ENCODE results near the gene ACKR4. TPM values are rescaled to one million over a fixed set of nuclear protein-coding genes. Genes with fewer than 3 reads are reported as not detected.

The ACKR4 gene
- total RNA-seq, 1 experiment from 2014 or later = not detected

GRCh38 chr3:132625613-132626012, 28.5 kb downstream of the ACKR4 start:
- Mint-ChIP-seq H3K36me3 (peaks cover 2% of the 10 kb centered on the region; the same call in 1 of the 2 replicates), H3K27ac (peak overlapping the region; percentile 89), H3K4me1 (peaks cover 24% of the 10 kb centered on the region), H3K27me3 (ENCODE audit: low read depth) (no peaks in the 10 kb centered on the region), H3K4me3 (no peak overlapping the region), H3K9me3 (no peaks in the 10 kb centered on the region)
- ATAC-seq (no peak), DNase-seq (ENCODE audit: low spot score) (no peak)
- ChIA-PET POLR2A (no interaction called here), CTCF (interaction anchor here (2.1 kb wide), 1 partner anchor 16 kb away, joined by 8 read pairs; no protein-coding TSS in a partner anchor)
- no peak for TF ChIP-seq GTF2I (CRISPR knock-in tag; conservative IDR thresholded peaks at IDR 0.05)
- no peak for TF ChIP-seq ZNF423 (CRISPR knock-in tag; IDR thresholded peaks at IDR 0.05)

GRCh38 chr3:132626955-132627354, 29.9 kb downstream of the ACKR4 start:
- POLR2A ChIA-PET = no interaction called here
- Mint-ChIP-seq H3K4me1 (peaks cover 24% of the 10 kb centered on the region), H3K27me3 (ENCODE audit: low read depth) (no peaks in the 10 kb centered on the region), H3K36me3 (peaks cover 2% of the 10 kb centered on the region; the same call in 1 of the 2 replicates), H3K9me3 (no peaks in the 10 kb centered on the region), H3K27ac (peak overlapping the region; percentile 89), H3K4me3 (no peak overlapping the region)
- CTCF ChIA-PET = interaction anchor here (2.1 kb wide), 1 partner anchor 15 kb away, joined by 8 read pairs; no protein-coding TSS in a partner anchor
- TF ChIP-seq TP53 (CRISPR knock-in tag; IDR thresholded peaks at IDR 0.05) (peak; percentile 87), ZNF416 (CRISPR knock-in tag; IDR thresholded peaks at IDR 0.05) (no peak)
- peak; percentile 46 for DNase-seq (ENCODE audit: low spot score)
- ATAC-seq = peak; percentile 94

- ChIA-PET CTCF (no interaction called here), POLR2A (no interaction called here)
- Mint-ChIP-seq H3K4me3 (no peak overlapping the region), H3K36me3 (peaks cover 2% of the 10 kb centered on the region; the same call in 1 of the 2 replicates), H3K27ac (peak overlapping the region; percentile 14; the same call in 1 of the 2 replicates), H3K9me3 (no peaks in the 10 kb centered on the region), H3K27me3 (ENCODE audit: low read depth) (no peaks in the 10 kb centered on the region), H3K4me1 (peaks cover 24% of the 10 kb centered on the region)
- TF ChIP-seq ZNF121 (CRISPR knock-in tag; IDR thresholded peaks at IDR 0.05) (no peak), NFE2L1 (CRISPR knock-in tag; IDR thresholded peaks at IDR 0.05) (no peak), ATF6 (CRISPR knock-in tag; IDR thresholded peaks at IDR 0.05) (no peak), RORB (CRISPR knock-in tag; IDR thresholded peaks at IDR 0.05) (no peak), CREB1 (CRISPR knock-in tag; IDR thresholded peaks at IDR 0.05) (no peak), ZNF281 (CRISPR knock-in tag; IDR thresholded peaks at IDR 0.05) (no peak), ZNF219 (CRISPR knock-in tag; IDR thresholded peaks at IDR 0.05; ENCODE audit: borderline replicate concordance) (no peak), AFF4 (CRISPR knock-in tag; IDR thresholded peaks at IDR 0.05; ENCODE audit: borderline replicate concordance) (no peak), ESRRA (CRISPR knock-in tag; IDR thresholded peaks at IDR 0.05; ENCODE audit: borderline replicate concordance) (no peak), NFYB (CRISPR knock-in tag; conservative IDR thresholded peaks at IDR 0.05; ENCODE audit: low read depth) (no peak), IRF2 (CRISPR knock-in tag; IDR thresholded peaks at IDR 0.05; ENCODE audit: borderline replicate concordance, low read depth) (no peak), ZNF423 (CRISPR knock-in tag; IDR thresholded peaks at IDR 0.05) (no peak), NR1H2 (CRISPR knock-in tag; IDR thresholded peaks at IDR 0.05) (no peak)
- DNase-seq (ENCODE audit: low spot score) (no peak), ATAC-seq (no peak)
Measured at GRCh38 chr3:132628157-132628556, 31.1 kb downstream of the ACKR4 start.
